K562 (cell line): ENCODE data around the gene VPREB3. TPM values are rescaled to one million over a fixed set of nuclear protein-coding genes. Genes with fewer than 3 reads are reported as not detected.

ENCODE experiments used
- HES1 ChIP-seq: fragments of 450-650 bp; IDR thresholded peaks from 2 replicates; pipeline ENCODE4 v1.6.1; 2016; ENCODE audit warnings: low read depth, mild to moderate bottlenecking, moderate library complexity
- ILK ChIP-seq: fragments of 450-650 bp; IDR thresholded peaks from 2 replicates; pipeline ENCODE4 v1.6.1; 2016; ENCODE audit warnings: missing genetic modification characterization, low read depth, mild to moderate bottlenecking, missing compliant biosample characterization, moderate library complexity, borderline replicate concordance
- KDM1A ChIP-seq, 2 experiments: fragments of 450-650 bp; IDR thresholded peaks; 2 replicates each; pipeline ENCODE4 v1.6.1; 2016; ENCODE audit warnings: mild to moderate bottlenecking in 2 of 2
- KDM2B ChIP-seq: fragments of 250-450 bp; sonication (Bioruptor Pico); IDR thresholded peaks from 2 replicates; pipeline ENCODE4 v1.8.0; 2021; ENCODE audit warnings: mild to moderate bottlenecking, moderate library complexity
- KHSRP ChIP-seq: fragments of 450-650 bp; IDR thresholded peaks from 2 replicates; pipeline ENCODE4 v1.6.1; 2017
- LARP7 ChIP-seq: fragments of 450-650 bp; IDR thresholded peaks from 2 replicates; pipeline ENCODE4 v1.6.1; 2016
- MCM3 ChIP-seq: fragments of 450-650 bp; IDR thresholded peaks from 2 replicates; pipeline ENCODE4 v1.6.1; 2016
- SP1 ChIP-seq: sonication (generic); formaldehyde crosslinking; IDR thresholded peaks from 2 replicates; pipeline ENCODE4 v1.8.1; 2022; ENCODE audit warnings: mild to moderate bottlenecking, missing genetic modification reagents
- ZNF584 ChIP-seq: fragments of 200-800 bp; sonication (Bioruptor generic); IDR thresholded peaks from 2 replicates; pipeline ENCODE4 v1.6.1; 2016; ENCODE audit warnings: low read depth, mild to moderate bottlenecking, missing genetic modification characterization, missing compliant biosample characterization
- ZNF668 ChIP-seq: fragments of 250-450 bp; sonication (Bioruptor Pico); IDR thresholded peaks from 2 replicates; pipeline ENCODE4 v1.8.0; 2022; ENCODE audit warnings: mild to moderate bottlenecking, inconsistent platforms
- polyA plus RNA-seq, 8 experiments: library from polyadenylated mRNA; depleted of rRNA in 4 of 8; stranded (reverse) in 5 of 8; unstranded in 3 of 8; fragments of >200 nt; fragmentation: Nextera tagmentation in 2 of 8; fragmentation: Illumina TruSeq in 1 of 8; extraction: Ambion mirVana in 2 of 8; extraction: Trizol in 1 of 8; gene quantifications; 2 replicates each; pipeline versions ENCODE4 v1.2.1 to v1.2.3, GENCODE V29; 2011 to 2014; ENCODE audit warnings: inconsistent platforms in 1 of 8, missing spikeins in 1 of 8
- total RNA-seq, 7 experiments: library from RNA; depleted of rRNA in 6 of 7; stranded (reverse); fragments of >200 nt in 6 of 7; fragmentation: Illumina TruSeq in 2 of 7; extraction: Trizol in 2 of 7; gene quantifications; 2 replicates each; pipeline versions ENCODE4 v1.2.1 to v1.2.3, GENCODE V29; 2011 to 2021; ENCODE audit warnings: low replicate concordance in 1 of 7
- TF ChIP-seq, protein P1 (sequence below): sonication (generic); formaldehyde crosslinking; IDR thresholded peaks from 2 replicates; pipeline ENCODE4 v1.8.1; 2023; ENCODE audit warnings: mild to moderate bottlenecking, missing genetic modification reagents
- TF ChIP-seq, protein P2 (sequence below): fragments of 450-650 bp; formaldehyde crosslinking; IDR thresholded peaks from 2 replicates; pipeline ENCODE4 v1.4.0; 2020; ENCODE audit warnings: mild to moderate bottlenecking, moderate library complexity

VPREB3 gene
- total and polyA plus RNA-seq, 9 of the 15 experiments (the other 6 are each of a cell fraction or from before 2014, with no cell fraction given) = 0.14 to 0.71 (median 0.20) TPM; not detected in 6

GRCh38 chr22:23762842-23763578 is 8.8 kb upstream of the VPREB3 start, which contains the start of gene C22orf15 (continued):
- TF ChIP-seq ZNF584 (CRISPR knock-in tag) (no peak), ZNF668 (no peak), MCM3 (no peak), HES1 (no peak), ILK (no peak), KDM2B (CRISPR knock-in tag) (no peak), SP1 (CRISPR knock-in tag) (no peak), KHSRP (no peak), LARP7 (no peak), KDM1A (IDR thresholded peaks at IDR 0.05) (no peak)
- TF ChIP-seq, protein P1, sequence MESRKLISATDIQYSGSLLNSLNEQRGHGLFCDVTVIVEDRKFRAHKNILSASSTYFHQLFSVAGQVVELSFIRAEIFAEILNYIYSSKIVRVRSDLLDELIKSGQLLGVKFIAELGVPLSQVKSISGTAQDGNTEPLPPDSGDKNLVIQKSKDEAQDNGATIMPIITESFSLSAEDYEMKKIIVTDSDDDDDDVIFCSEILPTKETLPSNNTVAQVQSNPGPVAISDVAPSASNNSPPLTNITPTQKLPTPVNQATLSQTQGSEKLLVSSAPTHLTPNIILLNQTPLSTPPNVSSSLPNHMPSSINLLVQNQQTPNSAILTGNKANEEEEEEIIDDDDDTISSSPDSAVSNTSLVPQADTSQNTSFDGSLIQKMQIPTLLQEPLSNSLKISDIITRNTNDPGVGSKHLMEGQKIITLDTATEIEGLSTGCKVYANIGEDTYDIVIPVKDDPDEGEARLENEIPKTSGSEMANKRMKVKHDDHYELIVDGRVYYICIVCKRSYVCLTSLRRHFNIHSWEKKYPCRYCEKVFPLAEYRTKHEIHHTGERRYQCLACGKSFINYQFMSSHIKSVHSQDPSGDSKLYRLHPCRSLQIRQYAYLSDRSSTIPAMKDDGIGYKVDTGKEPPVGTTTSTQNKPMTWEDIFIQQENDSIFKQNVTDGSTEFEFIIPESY (CRISPR knock-in tag) = peak; percentile 55; the same call in 1 of the 2 replicates
- TF ChIP-seq, protein P2, sequence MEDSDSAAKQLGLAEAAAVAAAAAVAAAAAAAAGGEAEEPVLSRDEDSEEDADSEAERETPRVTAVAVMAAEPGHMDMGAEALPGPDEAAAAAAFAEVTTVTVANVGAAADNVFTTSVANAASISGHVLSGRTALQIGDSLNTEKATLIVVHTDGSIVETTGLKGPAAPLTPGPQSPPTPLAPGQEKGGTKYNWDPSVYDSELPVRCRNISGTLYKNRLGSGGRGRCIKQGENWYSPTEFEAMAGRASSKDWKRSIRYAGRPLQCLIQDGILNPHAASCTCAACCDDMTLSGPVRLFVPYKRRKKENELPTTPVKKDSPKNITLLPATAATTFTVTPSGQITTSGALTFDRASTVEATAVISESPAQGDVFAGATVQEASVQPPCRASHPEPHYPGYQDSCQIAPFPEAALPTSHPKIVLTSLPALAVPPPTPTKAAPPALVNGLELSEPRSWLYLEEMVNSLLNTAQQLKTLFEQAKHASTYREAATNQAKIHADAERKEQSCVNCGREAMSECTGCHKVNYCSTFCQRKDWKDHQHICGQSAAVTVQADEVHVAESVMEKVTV (CRISPR knock-in tag) = no peak
